Astrocyte of the spinal cord (primary cell): Measurements from ENCODE around the gene SUMO2.
A peak's percentile ranks its signal among the peaks of the same experiment; 100 is the strongest.

ENCODE experiments used
- DNase-seq: peaks from one replicate; pipeline ENCODE4 v3.0.0; 2011; ENCODE audit warnings: low read depth, low spot score
- H3K4me3 ChIP-seq: 2 replicates; pipeline ENCODE4 v1.5.1; 2011; ENCODE audit warnings: low read depth, mild to moderate bottlenecking, low read length, moderate library complexity
- CTCF ChIP-seq: IDR thresholded peaks from 2 replicates; pipeline ENCODE4 v1.5.1; 2012; ENCODE audit warnings: low read depth, mild to moderate bottlenecking, low read length, inconsistent platforms
- in situ Hi-C: cut with HindIII; loops from 2 replicates; pipeline ENCODE4 v1.10.0; 2017; ENCODE audit warnings: low sequenced_read_pairs

The SUMO2 gene

GRCh38 chr17:75182569-75183436, at the start of gene SUMO2:
Gene SUMO2 (minus strand): TSS chr17:75182959. CDS start chr17:75182834, 125 bp downstream.
- in situ Hi-C loops = no loop called here
- TF ChIP-seq CTCF = peak; percentile 13
- peak within 1 kb of the TSS; percentile 98 for H3K4me3 ChIP-seq
- DNase-seq = peak; percentile 97

- in situ Hi-C loops = no loop called here
- no peak overlapping the region for H3K4me3 ChIP-seq
- no peak for DNase-seq
- TF ChIP-seq CTCF = no peak
Measured at GRCh38 chr17:75231741-75232464, 49.1 kb upstream of the SUMO2 start.

GRCh38 chr17:75231071-75231470, 48.3 kb upstream of the SUMO2 start:
- in situ Hi-C loops = no loop called here
- H3K4me3 ChIP-seq = no peak overlapping the region
- no peak for DNase-seq
- TF ChIP-seq CTCF = no peak

- DNase-seq = no peak
- in situ Hi-C loops = no loop called here
- no peak overlapping the region for H3K4me3 ChIP-seq
- TF ChIP-seq CTCF = no peak
Measured at GRCh38 chr17:75228847-75229246, 46.1 kb upstream of the SUMO2 start.

GRCh38 chr17:75228305-75228704, 45.5 kb upstream of the SUMO2 start:
- H3K4me3 ChIP-seq = no peak overlapping the region
- TF ChIP-seq CTCF = no peak
- in situ Hi-C loops = no loop called here
- DNase-seq = no peak

GRCh38 chr17:75227729-75228128, 45.0 kb upstream of the SUMO2 start:
- TF ChIP-seq CTCF = no peak
- DNase-seq = no peak

More at GRCh38 chr17:75227729-75228128, 45.0 kb upstream of the SUMO2 start:
- H3K4me3 ChIP-seq = no peak overlapping the region
- in situ Hi-C loops = no loop called here
